ENCODE data around the gene GTF2F2. TPM values are rescaled to one million over a fixed set of nuclear protein-coding genes. Genes with fewer than 3 reads are reported as not detected.

The GTF2F2 gene
- total and polyA plus RNA-seq, 5 donors from 2014 or later: 7.0 to 16.1 (median 9.7) TPM

DNA sequence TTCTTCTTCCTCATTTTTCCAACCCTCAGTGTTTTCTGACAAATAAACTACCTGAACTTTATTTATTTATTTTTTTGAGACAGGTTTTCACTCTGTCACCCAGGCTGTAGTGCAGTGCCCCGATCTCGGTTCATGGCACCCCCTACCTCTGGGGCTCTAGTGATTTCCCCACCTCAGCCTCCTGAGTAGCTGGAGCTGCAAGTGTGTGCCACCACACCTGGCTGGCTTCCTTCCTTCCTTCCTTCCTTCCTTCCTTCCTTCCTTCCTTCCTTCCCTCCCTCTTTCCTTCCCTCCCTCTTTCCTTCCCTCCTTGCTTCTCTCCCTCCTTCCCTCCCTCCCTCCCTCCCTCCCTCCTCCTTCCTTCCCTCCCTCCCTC lies 48.2 kb downstream of the GTF2F2 start:
- Histone ChIP-seq H3K4me1 (ENCODE audit: control insufficient read depth, insufficient read depth, low read length, poor library complexity, severe bottlenecking) (no peaks in the 10 kb centered on the region), H3K36me3 (ENCODE audit: control insufficient read depth, insufficient read depth, low read length) (no peaks in the 10 kb centered on the region), H3K9me3 (ENCODE audit: control insufficient read depth in 2 of 2, low read length in 2 of 2) (no peaks in the 10 kb centered on the region), H3K4me3 (ENCODE audit: low read depth, low read length) (no peak overlapping the region), H3K27ac (ENCODE audit: insufficient read depth, low read length, poor library complexity, severe bottlenecking) (no peak overlapping the region), H3K27me3 (ENCODE audit: control insufficient read depth, insufficient read depth, low read length) (no peaks in the 10 kb centered on the region)
- no peaks in the 10 kb centered on the region for H3K9me3 Mint-ChIP-seq
- DNase-seq (no peak), ATAC-seq (ENCODE audit: low read depth in 2 of 2) (no peak)
- H3K36me3 Mint-ChIP-seq: peaks cover 32% of the 10 kb centered on the region
- H3K27ac Mint-ChIP-seq: peak overlapping the region in 1 of 3 donors; percentile 64
- H3K4me1 Mint-ChIP-seq: peaks cover 5 to 17% (median 13%) of the 10 kb centered on the region in 4 donors
- H3K27me3 Mint-ChIP-seq: no peaks in the 10 kb centered on the region
- H3K4me3 Mint-ChIP-seq: no peak overlapping the region

DNA sequence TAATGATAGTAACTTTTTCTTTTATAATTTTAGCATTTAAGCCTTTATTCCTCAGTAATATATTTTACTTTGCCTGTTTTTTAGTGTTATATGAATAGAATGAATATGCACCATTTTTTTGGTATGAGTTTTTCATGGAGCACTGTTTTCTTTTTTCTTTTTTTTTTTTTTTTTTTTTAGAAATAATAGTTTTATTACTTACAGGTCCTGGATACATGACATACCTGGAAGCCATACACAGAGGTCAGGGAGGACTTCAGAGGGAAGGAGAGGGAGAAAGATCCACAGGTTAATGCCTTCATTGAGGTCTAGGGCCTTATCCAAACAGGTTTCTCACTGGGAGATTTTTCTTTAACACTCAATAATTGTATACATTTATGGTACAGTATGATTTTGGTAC lies 54.2 kb downstream of the GTF2F2 start:
- Histone ChIP-seq H3K4me3 (ENCODE audit: low read depth, low read length) (no peak overlapping the region), H3K9me3 (ENCODE audit: control insufficient read depth in 2 of 2, low read length in 2 of 2) (no peaks in the 10 kb centered on the region), H3K27ac (ENCODE audit: insufficient read depth, low read length, poor library complexity, severe bottlenecking) (no peak overlapping the region), H3K4me1 (ENCODE audit: control insufficient read depth, insufficient read depth, low read length, poor library complexity, severe bottlenecking) (no peaks in the 10 kb centered on the region), H3K27me3 (ENCODE audit: control insufficient read depth, insufficient read depth, low read length) (no peaks in the 10 kb centered on the region), H3K36me3 (ENCODE audit: control insufficient read depth, insufficient read depth, low read length) (peaks cover 6% of the 10 kb centered on the region)
- Mint-ChIP-seq H3K4me1 (peaks cover 15 to 29% (median 22%) of the 10 kb centered on the region in 4 donors), H3K4me3 (no peak overlapping the region), H3K36me3 (peaks cover 36% of the 10 kb centered on the region), H3K9me3 (peaks cover 0 to 1% (median 0%) of the 10 kb centered on the region in 7 donors), H3K27me3 (no peaks in the 10 kb centered on the region), H3K27ac (no peak overlapping the region)
- ATAC-seq (ENCODE audit: low read depth in 2 of 2) (no peak), DNase-seq (no peak)

- no peaks in the 10 kb centered on the region for H3K9me3 ChIP-seq (ENCODE audit: control insufficient read depth in 2 of 2, low read length in 2 of 2)
- Mint-ChIP-seq H3K36me3 (peaks cover 36% of the 10 kb centered on the region), H3K4me3 (no peak overlapping the region), H3K4me1 (peaks cover 16 to 34% (median 28%) of the 10 kb centered on the region in 4 donors), H3K9me3 (peaks cover 0 to 1% (median 0%) of the 10 kb centered on the region in 7 donors), H3K27me3 (no peaks in the 10 kb centered on the region), H3K27ac (peak overlapping the region in 2 of 3 donors; percentile 31 to 33)
- H3K27ac ChIP-seq (ENCODE audit: insufficient read depth, low read length, poor library complexity, severe bottlenecking): no peak overlapping the region
- H3K36me3 ChIP-seq (ENCODE audit: control insufficient read depth, insufficient read depth, low read length): peaks cover 10% of the 10 kb centered on the region
- H3K27me3 ChIP-seq (ENCODE audit: control insufficient read depth, insufficient read depth, low read length): no peaks in the 10 kb centered on the region
- ATAC-seq (ENCODE audit: low read depth in 2 of 2) (no peak), DNase-seq (peak in 1 of 3 donors; percentile 55)
- H3K4me3 ChIP-seq (ENCODE audit: low read depth, low read length): no peak overlapping the region
- H3K4me1 ChIP-seq (ENCODE audit: control insufficient read depth, insufficient read depth, low read length, poor library complexity, severe bottlenecking): no peaks in the 10 kb centered on the region
Observed at GRCh38 chr13:45178349-45179162, 58.2 kb downstream of the GTF2F2 start.

- Mint-ChIP-seq H3K36me3 (peaks cover 37% of the 10 kb centered on the region), H3K27me3 (no peaks in the 10 kb centered on the region), H3K4me1 (peaks cover 18 to 34% (median 28%) of the 10 kb centered on the region in 4 donors), H3K9me3 (peaks cover 0 to 3% (median 0%) of the 10 kb centered on the region in 7 donors), H3K27ac (no peak overlapping the region), H3K4me3 (no peak overlapping the region)
- no peak for ATAC-seq (ENCODE audit: low read depth in 2 of 2)
- Histone ChIP-seq H3K4me1 (ENCODE audit: control insufficient read depth, insufficient read depth, low read length, poor library complexity, severe bottlenecking) (no peaks in the 10 kb centered on the region), H3K36me3 (ENCODE audit: control insufficient read depth, insufficient read depth, low read length) (peaks cover 13% of the 10 kb centered on the region), H3K4me3 (ENCODE audit: low read depth, low read length) (no peak overlapping the region), H3K9me3 (ENCODE audit: control insufficient read depth in 2 of 2, low read length in 2 of 2) (no peaks in the 10 kb centered on the region), H3K27me3 (ENCODE audit: control insufficient read depth, insufficient read depth, low read length) (no peaks in the 10 kb centered on the region), H3K27ac (ENCODE audit: insufficient read depth, low read length, poor library complexity, severe bottlenecking) (no peak overlapping the region)
- no peak for DNase-seq
Observed at GRCh38 chr13:45179428-45179827, 59.1 kb downstream of the GTF2F2 start.

GRCh38 chr13:45180303-45180702 lies 60.0 kb downstream of the GTF2F2 start:
- Mint-ChIP-seq H3K27me3 (no peaks in the 10 kb centered on the region), H3K36me3 (peaks cover 38% of the 10 kb centered on the region), H3K4me1 (peaks cover 14 to 34% (median 28%) of the 10 kb centered on the region in 4 donors), H3K9me3 (peaks cover 0 to 3% (median 0%) of the 10 kb centered on the region in 7 donors), H3K4me3 (no peak overlapping the region), H3K27ac (no peak overlapping the region)
- no peaks in the 10 kb centered on the region for H3K27me3 ChIP-seq (ENCODE audit: control insufficient read depth, insufficient read depth, low read length)
- no peaks in the 10 kb centered on the region for H3K4me1 ChIP-seq (ENCODE audit: control insufficient read depth, insufficient read depth, low read length, poor library complexity, severe bottlenecking)
- peaks cover 14% of the 10 kb centered on the region for H3K36me3 ChIP-seq (ENCODE audit: control insufficient read depth, insufficient read depth, low read length)
- ATAC-seq (ENCODE audit: low read depth in 2 of 2) (no peak), DNase-seq (no peak)
- H3K27ac ChIP-seq (ENCODE audit: insufficient read depth, low read length, poor library complexity, severe bottlenecking): no peak overlapping the region
- H3K4me3 ChIP-seq (ENCODE audit: low read depth, low read length): no peak overlapping the region
- no peaks in the 10 kb centered on the region for H3K9me3 ChIP-seq (ENCODE audit: control insufficient read depth in 2 of 2, low read length in 2 of 2)

DNA sequence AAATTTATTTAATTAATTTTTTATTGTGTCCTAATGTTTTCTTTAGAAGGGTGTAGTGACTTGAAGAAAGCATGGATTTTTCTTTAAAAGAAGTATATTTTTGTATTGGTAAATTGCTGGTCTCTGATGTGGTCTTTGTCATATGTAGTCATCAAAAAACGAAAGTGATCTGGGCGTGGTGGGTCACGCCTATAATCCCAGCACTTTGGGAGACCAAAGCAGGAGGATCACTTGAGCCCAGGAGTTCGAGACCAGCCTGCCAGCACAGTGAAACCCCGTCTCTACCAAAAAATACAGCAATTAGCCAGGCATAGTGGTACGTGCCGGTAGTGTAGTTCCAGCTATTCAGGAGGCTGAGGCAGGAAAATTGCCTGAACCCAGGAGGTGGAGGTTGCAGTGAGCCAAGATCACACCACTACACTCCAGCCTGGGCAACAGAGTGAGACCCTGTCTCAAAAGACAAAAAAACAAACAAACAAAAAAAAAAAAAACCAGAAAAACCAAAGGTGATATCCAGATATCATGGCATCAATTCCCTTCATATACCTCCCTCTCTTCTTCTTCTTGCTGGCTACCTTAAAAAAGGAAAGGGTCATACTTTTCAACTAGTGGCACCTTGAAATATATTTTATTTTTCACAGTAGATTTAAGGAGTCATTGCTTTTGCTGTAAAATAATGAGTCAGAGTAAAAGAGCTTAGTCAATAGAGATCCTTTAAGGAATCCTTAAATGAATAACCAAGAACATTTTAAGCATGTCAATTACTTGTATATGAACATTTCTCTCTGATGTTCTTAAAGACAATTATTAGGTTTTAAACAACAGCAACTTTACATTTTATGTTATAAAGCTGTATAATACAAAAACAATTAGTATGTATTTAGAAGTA lies 60.6 kb downstream of the GTF2F2 start:
- peaks cover 0 to 3% (median 0%) of the 10 kb centered on the region in 7 donors for H3K9me3 Mint-ChIP-seq
- no peak overlapping the region for H3K4me3 ChIP-seq (ENCODE audit: low read depth, low read length)
- DNase-seq (peak in 1 of 3 donors; percentile 9), ATAC-seq (ENCODE audit: low read depth in 2 of 2) (no peak)
- H3K27me3 Mint-ChIP-seq: no peaks in the 10 kb centered on the region
- H3K9me3 ChIP-seq (ENCODE audit: control insufficient read depth in 2 of 2, low read length in 2 of 2): no peaks in the 10 kb centered on the region
- peak overlapping the region in 1 of 3 donors; percentile 42 for H3K27ac Mint-ChIP-seq
- H3K27ac ChIP-seq (ENCODE audit: insufficient read depth, low read length, poor library complexity, severe bottlenecking): no peak overlapping the region
- peaks cover 14 to 34% (median 28%) of the 10 kb centered on the region in 4 donors for H3K4me1 Mint-ChIP-seq
- no peak overlapping the region for H3K4me3 Mint-ChIP-seq
- H3K36me3 Mint-ChIP-seq: peaks cover 38% of the 10 kb centered on the region
- no peaks in the 10 kb centered on the region for H3K4me1 ChIP-seq (ENCODE audit: control insufficient read depth, insufficient read depth, low read length, poor library complexity, severe bottlenecking)
- peaks cover 10% of the 10 kb centered on the region for H3K36me3 ChIP-seq (ENCODE audit: control insufficient read depth, insufficient read depth, low read length)
- H3K27me3 ChIP-seq (ENCODE audit: control insufficient read depth, insufficient read depth, low read length): no peaks in the 10 kb centered on the region

DNA sequence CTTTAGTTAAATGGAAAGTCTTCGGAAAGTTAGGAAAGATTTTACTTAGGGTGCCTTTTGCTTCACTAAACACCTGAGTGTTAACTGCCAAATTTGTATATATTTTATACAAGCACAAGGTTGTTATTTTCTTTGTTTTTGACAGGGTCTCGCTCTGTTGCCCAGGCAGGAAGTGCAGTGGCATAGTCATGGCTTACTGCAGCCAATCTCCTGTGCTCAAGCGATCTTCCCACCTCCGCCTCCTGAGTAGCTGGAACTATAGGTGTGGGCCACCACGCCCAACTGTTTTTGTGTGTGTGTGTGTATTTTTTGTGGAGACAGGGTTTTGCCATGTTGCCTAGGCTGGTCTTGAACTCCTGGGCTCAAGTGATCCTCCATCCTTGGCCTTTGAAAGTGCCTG lies 64.4 kb downstream of the GTF2F2 start:
- no peak overlapping the region for H3K27ac Mint-ChIP-seq
- no peak overlapping the region for H3K4me3 Mint-ChIP-seq
- Histone ChIP-seq H3K4me3 (ENCODE audit: low read depth, low read length) (no peak overlapping the region), H3K4me1 (ENCODE audit: control insufficient read depth, insufficient read depth, low read length, poor library complexity, severe bottlenecking) (no peaks in the 10 kb centered on the region), H3K27ac (ENCODE audit: insufficient read depth, low read length, poor library complexity, severe bottlenecking) (no peak overlapping the region), H3K9me3 (ENCODE audit: control insufficient read depth in 2 of 2, low read length in 2 of 2) (no peaks in the 10 kb centered on the region), H3K36me3 (ENCODE audit: control insufficient read depth, insufficient read depth, low read length) (peaks cover 13% of the 10 kb centered on the region), H3K27me3 (ENCODE audit: control insufficient read depth, insufficient read depth, low read length) (no peaks in the 10 kb centered on the region)
- peaks cover 7 to 17% (median 8%) of the 10 kb centered on the region in 4 donors for H3K4me1 Mint-ChIP-seq
- H3K36me3 Mint-ChIP-seq: peaks cover 39% of the 10 kb centered on the region
- ATAC-seq (ENCODE audit: low read depth in 2 of 2) (no peak), DNase-seq (peak in 1 of 3 donors; percentile 20)
- H3K9me3 Mint-ChIP-seq: peaks cover 0 to 2% (median 0%) of the 10 kb centered on the region in 7 donors
- H3K27me3 Mint-ChIP-seq: no peaks in the 10 kb centered on the region
